Natural killer cell (primary cell): ENCODE results near the gene ACTRT2. TPM values are rescaled to one million over a fixed set of nuclear protein-coding genes. Genes with fewer than 3 reads are reported as not detected.

ENCODE experiments used
- ATAC-seq, 3 donors: fragments of 150-1000 bp in 2 of 3; fragments of 200-7000 bp in 1 of 3; cut with Tn5 transposase; 1 replicate in 1 of 3; 2 replicates in 2 of 3; pipeline ENCODE4 v1.10.0; 2021; ENCODE audit warnings: mild to moderate bottlenecking in 2 of 3, moderate library complexity in 2 of 3
- DNase-seq, 2 donors: peaks; one replicate each; pipeline versions ENCODE4 v3.0.0 to v3.0.0-alpha.2; 2013 to 2021; ENCODE audit warnings: mixed read lengths in 1 of 2
- H3K27ac ChIP-seq: one replicate; pipeline ENCODE4 v1.5.1; 2013; ENCODE audit warnings: mild to moderate bottlenecking, low read length
- H3K27me3 ChIP-seq: one replicate; pipeline ENCODE4 v1.6.1; 2013; ENCODE audit warnings: low read length; ENCODE audit not compliant: control insufficient read depth, insufficient read depth
- H3K36me3 ChIP-seq: one replicate; pipeline ENCODE4 v1.6.1; 2013; ENCODE audit warnings: low read length; ENCODE audit not compliant: control insufficient read depth, insufficient read depth
- H3K4me1 ChIP-seq: one replicate; pipeline ENCODE4 v1.6.1; 2013; ENCODE audit warnings: low read length; ENCODE audit not compliant: control insufficient read depth, insufficient read depth
- H3K4me3 ChIP-seq: one replicate; pipeline ENCODE4 v1.5.1; 2013; ENCODE audit warnings: low read length
- H3K9me3 ChIP-seq: one replicate; pipeline ENCODE4 v1.6.1; 2013; ENCODE audit warnings: low read length; ENCODE audit not compliant: control insufficient read depth, insufficient read depth
- H3K27ac Mint-ChIP-seq, 2 donors: one replicate each; pipeline ENCODE4 v1.8.0; 2022; ENCODE audit warnings: mild to moderate bottlenecking in 2 of 2, mixed read lengths in 2 of 2, moderate library complexity in 1 of 2
- H3K27me3 Mint-ChIP-seq, 2 donors: one replicate each; pipeline ENCODE4 v1.8.0; 2022; ENCODE audit warnings: low read depth in 2 of 2, mixed read lengths in 2 of 2
- H3K36me3 Mint-ChIP-seq: one replicate; pipeline ENCODE4 v1.8.0; 2022; ENCODE audit warnings: mixed read lengths
- H3K4me1 Mint-ChIP-seq, 2 donors: one replicate each; pipeline ENCODE4 v1.8.0; 2022; ENCODE audit warnings: mixed read lengths in 2 of 2
- H3K4me3 Mint-ChIP-seq: one replicate; pipeline ENCODE4 v1.8.0; 2022; ENCODE audit warnings: mild to moderate bottlenecking, moderate library complexity, mixed read lengths
- H3K9me3 Mint-ChIP-seq, 2 donors: one replicate each; pipeline ENCODE4 v1.8.0; 2022; ENCODE audit warnings: mixed read lengths in 2 of 2
- WGBS: methylation state at CpG from one replicate; pipeline ENCODE4 v1.1.7; 2013; ENCODE audit warnings: missing lambda C conversion rate; ENCODE audit not compliant: insufficient coverage; 5-methylcytosine and 5-hydroxymethylcytosine counted together
- intact Hi-C: fragments of 100-400 bp; cut with micrococcal nuclease; formaldehyde crosslinking; loops from one replicate; pipeline ENCODE4 v1.14.2; 2022
- total RNA-seq, 4 donors: library from RNA; stranded (reverse); fragments of 120-200 nt in 1 of 4; gene quantifications; one replicate each; pipeline versions ENCODE4 v1.2.3 to v1.2.4, GENCODE V29; 2013 to 2022
- TF ChIP-seq, protein P1 (sequence below): fragments of 200-600 bp; IDR thresholded peaks from one replicate; pipeline ENCODE4 v1.8.0; 2022; ENCODE audit warnings: antibody characterized with exemption

ACTRT2 gene
- total RNA-seq, 3 donors from 2014 or later (not counting 1 experiment from before 2014, with no cell fraction given) = not detected

DNA sequence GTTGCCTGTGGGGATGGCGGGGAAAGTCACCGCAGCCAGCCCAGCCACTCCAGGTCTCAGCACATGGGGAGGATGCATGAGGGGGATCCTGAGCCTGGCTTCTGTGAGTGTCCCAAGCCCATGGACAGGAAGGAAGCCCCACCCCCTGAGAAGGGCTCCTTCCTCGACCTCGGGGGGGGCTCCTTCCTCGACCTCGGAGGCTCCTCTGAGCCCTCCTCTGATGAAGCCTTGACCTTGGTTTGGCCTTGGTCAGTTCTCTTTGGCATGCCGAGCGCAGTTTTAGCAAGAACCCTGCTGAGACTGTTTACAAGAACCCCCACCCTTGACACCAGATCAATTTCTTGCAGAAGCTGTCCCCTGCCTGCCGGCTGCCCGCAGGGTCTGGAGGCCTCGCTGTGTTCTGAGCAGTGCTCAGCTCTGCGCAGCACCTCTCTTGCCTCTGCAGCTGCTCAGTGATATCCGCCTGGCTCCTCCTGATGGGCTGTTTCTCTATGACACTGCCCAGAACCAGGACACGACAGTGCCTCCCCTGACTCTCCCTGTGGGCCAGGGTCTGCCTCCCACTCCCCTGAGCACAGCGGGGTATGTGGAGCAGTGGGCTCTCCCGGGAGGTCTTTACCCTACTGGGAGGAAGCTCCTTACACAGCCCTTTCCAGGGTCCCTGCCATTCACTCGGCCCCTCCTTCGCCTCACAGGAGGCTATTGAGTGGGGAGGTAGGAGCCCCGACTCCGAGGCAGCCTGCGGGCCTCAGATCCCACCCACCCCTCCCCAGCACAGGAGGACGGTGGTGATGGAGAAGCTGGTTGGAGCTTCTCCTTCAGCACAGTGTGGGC, 15.4 kb downstream of the ACTRT2 start:
- Mint-ChIP-seq H3K4me3 (no peak overlapping the region), H3K27ac (no peak overlapping the region), H3K27me3 (no peaks in the 10 kb centered on the region), H3K9me3 (no peaks in the 10 kb centered on the region), H3K36me3 (no peaks in the 10 kb centered on the region), H3K4me1 (no peaks in the 10 kb centered on the region)
- WGBS = 73% methylated on average over 17 of the region's 22 CpGs
- no peak overlapping the region for H3K4me3 ChIP-seq
- no peak overlapping the region for H3K27ac ChIP-seq
- no peak for DNase-seq
- no peaks in the 10 kb centered on the region for H3K4me1 ChIP-seq
- no peaks in the 10 kb centered on the region for H3K9me3 ChIP-seq
- no peak for ATAC-seq
- TF ChIP-seq, protein P1, sequence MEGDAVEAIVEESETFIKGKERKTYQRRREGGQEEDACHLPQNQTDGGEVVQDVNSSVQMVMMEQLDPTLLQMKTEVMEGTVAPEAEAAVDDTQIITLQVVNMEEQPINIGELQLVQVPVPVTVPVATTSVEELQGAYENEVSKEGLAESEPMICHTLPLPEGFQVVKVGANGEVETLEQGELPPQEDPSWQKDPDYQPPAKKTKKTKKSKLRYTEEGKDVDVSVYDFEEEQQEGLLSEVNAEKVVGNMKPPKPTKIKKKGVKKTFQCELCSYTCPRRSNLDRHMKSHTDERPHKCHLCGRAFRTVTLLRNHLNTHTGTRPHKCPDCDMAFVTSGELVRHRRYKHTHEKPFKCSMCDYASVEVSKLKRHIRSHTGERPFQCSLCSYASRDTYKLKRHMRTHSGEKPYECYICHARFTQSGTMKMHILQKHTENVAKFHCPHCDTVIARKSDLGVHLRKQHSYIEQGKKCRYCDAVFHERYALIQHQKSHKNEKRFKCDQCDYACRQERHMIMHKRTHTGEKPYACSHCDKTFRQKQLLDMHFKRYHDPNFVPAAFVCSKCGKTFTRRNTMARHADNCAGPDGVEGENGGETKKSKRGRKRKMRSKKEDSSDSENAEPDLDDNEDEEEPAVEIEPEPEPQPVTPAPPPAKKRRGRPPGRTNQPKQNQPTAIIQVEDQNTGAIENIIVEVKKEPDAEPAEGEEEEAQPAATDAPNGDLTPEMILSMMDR = no peak
- H3K27me3 ChIP-seq = no peaks in the 10 kb centered on the region
- intact Hi-C loops = no loop called here
- H3K36me3 ChIP-seq = no peaks in the 10 kb centered on the region

DNA sequence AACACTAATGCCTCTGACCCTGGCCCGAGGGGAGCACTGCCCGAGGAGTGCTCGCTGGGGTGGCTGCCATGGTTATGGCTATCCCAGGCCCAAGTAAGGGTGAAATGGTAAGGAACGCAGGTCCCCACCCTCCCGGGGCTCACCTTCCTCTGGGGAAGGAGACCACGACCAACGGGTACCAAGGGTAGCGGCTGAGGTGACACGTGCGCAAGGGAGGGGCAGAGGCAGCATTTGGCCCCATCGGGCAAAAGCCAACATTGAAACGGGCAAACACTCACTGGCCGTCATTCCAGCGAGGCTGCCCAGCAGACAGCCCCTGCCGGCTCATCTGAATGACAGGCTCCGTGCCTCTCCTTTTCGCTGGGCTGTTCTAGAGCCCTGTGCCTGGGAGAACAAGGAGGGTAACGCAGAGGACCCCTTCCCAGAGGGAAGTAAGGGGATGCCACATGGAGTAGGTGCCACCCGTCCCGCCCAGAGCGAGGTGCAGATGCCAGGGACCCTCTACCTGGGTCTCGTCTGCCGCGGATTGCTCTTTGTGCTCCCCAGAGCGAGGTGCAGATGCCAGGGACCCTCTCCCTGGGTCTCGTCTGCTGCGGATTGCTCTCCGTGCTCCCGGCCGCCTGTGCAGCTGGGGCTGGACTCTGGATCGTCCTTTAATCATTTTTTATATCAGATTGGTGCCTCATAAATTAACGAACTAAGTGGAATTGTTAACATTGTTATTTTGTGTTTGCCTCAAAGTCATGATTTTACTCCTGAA, 16.2 kb downstream of the ACTRT2 start:
- H3K36me3 Mint-ChIP-seq = no peaks in the 10 kb centered on the region

DNA sequence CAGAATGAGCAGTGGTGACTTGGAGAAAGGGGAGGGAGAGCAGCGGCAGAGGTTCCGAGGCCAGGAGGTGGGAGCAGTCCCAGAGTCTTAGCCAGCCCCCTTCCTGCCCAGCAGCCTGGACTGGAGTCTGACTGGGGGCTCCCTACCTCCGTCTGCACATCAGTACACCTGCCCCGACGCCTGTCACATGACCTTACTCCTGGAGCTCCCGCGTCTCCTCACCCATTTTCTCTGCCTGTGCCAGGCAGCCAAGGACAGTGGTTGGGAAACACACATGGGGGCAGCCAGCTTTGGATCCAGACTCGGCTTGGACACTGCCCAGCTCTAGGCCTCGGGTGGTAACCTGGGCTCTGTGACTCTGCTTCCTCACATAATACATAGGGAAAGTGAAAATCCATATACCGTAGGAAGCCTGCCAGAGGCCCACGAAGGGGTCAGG, 16.9 kb downstream of the ACTRT2 start:
- Mint-ChIP-seq H3K27me3 (no peaks in the 10 kb centered on the region), H3K36me3 (no peaks in the 10 kb centered on the region), H3K27ac (no peak overlapping the region), H3K9me3 (no peaks in the 10 kb centered on the region), H3K4me1 (no peaks in the 10 kb centered on the region), H3K4me3 (no peak overlapping the region)
- intact Hi-C loops = no loop called here
- H3K27ac ChIP-seq = no peak overlapping the region
- no peak overlapping the region for H3K4me3 ChIP-seq
- DNase-seq (no peak), ATAC-seq (no peak)
- TF ChIP-seq, protein P1 = no peak
- no peaks in the 10 kb centered on the region for H3K9me3 ChIP-seq
- 85% methylated on average over 10 of the region's 11 CpGs for WGBS
- no peaks in the 10 kb centered on the region for H3K36me3 ChIP-seq
- no peaks in the 10 kb centered on the region for H3K27me3 ChIP-seq
- H3K4me1 ChIP-seq = no peaks in the 10 kb centered on the region

More for the DNA sequence above, 16.2 kb downstream of the ACTRT2 start:
- no peaks in the 10 kb centered on the region for H3K9me3 Mint-ChIP-seq
- H3K4me1 Mint-ChIP-seq = no peaks in the 10 kb centered on the region
- no peaks in the 10 kb centered on the region for H3K27me3 ChIP-seq
- H3K27ac Mint-ChIP-seq = no peak overlapping the region
- intact Hi-C loops = no loop called here
- H3K27me3 Mint-ChIP-seq = no peaks in the 10 kb centered on the region
- WGBS = 82% methylated on average over 31 of the region's 32 CpGs
- H3K27ac ChIP-seq = no peak overlapping the region
- no peak overlapping the region for H3K4me3 Mint-ChIP-seq
- H3K36me3 ChIP-seq = no peaks in the 10 kb centered on the region
- no peak overlapping the region for H3K4me3 ChIP-seq
- TF ChIP-seq, protein P1 = no peak
- no peak for DNase-seq
- no peaks in the 10 kb centered on the region for H3K9me3 ChIP-seq
- ATAC-seq = no peak
- no peaks in the 10 kb centered on the region for H3K4me1 ChIP-seq
